OCI-LY7 (cell line): ENCODE results near the gene ALG10B. TPM values are rescaled to one million over a fixed set of nuclear protein-coding genes. Genes with fewer than 3 reads are reported as not detected.
"Not testable (repeated sequence)": the region's sequence is repeated elsewhere in the genome, so short reads cannot be mapped to it uniquely, and the experiment has no call there.

Source experiments
- BruUV-seq: library from RNA; stranded (reverse); fragments of 400-500 nt; replicated peaks from 2 replicates; lab custom pipeline; 2021; lab: Mats Ljungman, UMichigan
- CTCF ChIA-PET: fragments of 300-600 bp; sonication (Branson Sonifier 250); formaldehyde crosslinking; loops from one replicate; lab custom pipeline; 2022; ENCODE audit warnings: antibody characterized with exemption; ENCODE audit not compliant: unreplicated experiment; lab: Charles Lee
- POLR2A ChIA-PET: fragments of 300-600 bp; sonication (Branson Sonifier 250); formaldehyde crosslinking; loops from one replicate; lab custom pipeline; 2022; ENCODE audit warnings: antibody characterized with exemption; lab: Charles Lee
- DNase-seq: peaks from one replicate; pipeline ENCODE4 v3.0.0-alpha.2; 2015; ENCODE audit warnings: low spot score
- H2AFZ ChIP-seq: fragments of 200-600 bp; sonication (generic), shearing (Covaris generic); 2 replicates; pipeline ENCODE4 v1.6.1; 2014; ENCODE audit warnings: mild to moderate bottlenecking, antibody characterized with exemption, low read length, moderate library complexity
- H3K27ac ChIP-seq: fragments of 200-600 bp; sonication (generic); 2 replicates; pipeline ENCODE4 v1.5.1; 2014; ENCODE audit warnings: mixed run types, low read depth, mild to moderate bottlenecking, moderate library complexity, low read length, inconsistent platforms; ENCODE audit not compliant: poor library complexity, severe bottlenecking
- H3K36me3 ChIP-seq: fragments of 200-600 bp; sonication (generic); 2 replicates; pipeline ENCODE4 v1.6.1; 2014; ENCODE audit warnings: mild to moderate bottlenecking, antibody characterized with exemption, low read length, moderate library complexity, mixed read lengths; ENCODE audit not compliant: insufficient read depth
- H3K4me1 ChIP-seq: fragments of 200-600 bp; sonication (generic); 2 replicates; pipeline ENCODE4 v1.5.1; 2014; ENCODE audit warnings: mild to moderate bottlenecking, low read length; ENCODE audit not compliant: insufficient read depth, poor library complexity, severe bottlenecking
- H3K4me2 ChIP-seq: fragments of 200-600 bp; sonication (generic); 2 replicates; pipeline ENCODE4 v1.6.1; 2014; ENCODE audit warnings: mild to moderate bottlenecking, low read length
- H3K4me3 ChIP-seq: fragments of 200-600 bp; sonication (generic); 2 replicates; pipeline ENCODE4 v1.5.1; 2014; ENCODE audit warnings: mild to moderate bottlenecking, low read depth, low read length; ENCODE audit not compliant: poor library complexity, severe bottlenecking
- H3K79me2 ChIP-seq: fragments of 200-600 bp; sonication (generic); 2 replicates; pipeline ENCODE4 v1.6.1; 2016; ENCODE audit warnings: low read depth, mild to moderate bottlenecking, low read length, moderate library complexity, mixed read lengths; ENCODE audit not compliant: insufficient read depth
- H3K9me2 ChIP-seq: fragments of 200-600 bp; sonication (generic); 2 replicates; pipeline ENCODE4 v1.6.1; 2016; ENCODE audit warnings: mild to moderate bottlenecking, low read length, mixed read lengths; ENCODE audit not compliant: insufficient read depth
- H3K9me3 ChIP-seq: fragments of 200-600 bp; sonication (generic); 2 replicates; pipeline ENCODE4 v1.6.1; 2014; ENCODE audit warnings: mild to moderate bottlenecking, mixed run types, low read length, mixed read lengths
- H4K20me1 ChIP-seq: fragments of 200-600 bp; sonication (generic); 2 replicates; pipeline ENCODE4 v1.6.1; 2014; ENCODE audit warnings: mild to moderate bottlenecking, antibody characterized with exemption, low read length, moderate library complexity, mixed read lengths; ENCODE audit not compliant: insufficient read depth
- EZH2phosphoT487 ChIP-seq: fragments of 200-600 bp; sonication (generic); IDR thresholded peaks from 2 replicates; pipeline ENCODE4 v1.6.1; 2018; ENCODE audit warnings: low read depth, borderline replicate concordance, mild to moderate bottlenecking, mixed run types, antibody characterized with exemption, low read length, moderate library complexity, mixed read lengths
- intact Hi-C: fragments of 100-400 bp; cut with micrococcal nuclease; formaldehyde crosslinking; loops from one replicate; pipeline ENCODE4 v1.10.0; 2022; ENCODE audit not compliant: unreplicated experiment
- total RNA-seq, 2 experiments: library from RNA; depleted of rRNA in 1 of 2; stranded (reverse); fragments of >200 nt in 1 of 2; shearing (Covaris generic) in 1 of 2; gene quantifications; 2 replicates each; pipeline ENCODE4 v1.2.3, GENCODE V29; 2014 to 2022
- TF ChIP-seq, protein P1 (sequence below): fragments of 200-600 bp; sonication (generic); conservative IDR thresholded peaks from 2 replicates; pipeline ENCODE4 v1.5.1; 2014; ENCODE audit warnings: mild to moderate bottlenecking, antibody characterized with exemption, low read length, moderate library complexity, mixed read lengths

Gene ALG10B
- total RNA-seq, 2 experiments from 2014 or later = 11.2 to 24.1 TPM

GRCh38 chr12:38350342-38351174 lies 34.0 kb downstream of the ALG10B start:
- Histone ChIP-seq H3K9me2 (no peaks in the 10 kb centered on the region), H3K27ac (no peak overlapping the region), H3K4me3 (no peak overlapping the region), H3K9me3 (no peaks in the 10 kb centered on the region), H4K20me1 (no peaks in the 10 kb centered on the region), H2AFZ (no peak overlapping the region), H3K4me1 (no peaks in the 10 kb centered on the region), H3K79me2 (no peaks in the 10 kb centered on the region), H3K4me2 (no peak overlapping the region), H3K36me3 (no peaks in the 10 kb centered on the region)
- intact Hi-C loops = no loop called here
- POLR2A ChIA-PET = no interaction called here
- TF ChIP-seq EZH2phosphoT487 = no peak
- TF ChIP-seq, protein P1, sequence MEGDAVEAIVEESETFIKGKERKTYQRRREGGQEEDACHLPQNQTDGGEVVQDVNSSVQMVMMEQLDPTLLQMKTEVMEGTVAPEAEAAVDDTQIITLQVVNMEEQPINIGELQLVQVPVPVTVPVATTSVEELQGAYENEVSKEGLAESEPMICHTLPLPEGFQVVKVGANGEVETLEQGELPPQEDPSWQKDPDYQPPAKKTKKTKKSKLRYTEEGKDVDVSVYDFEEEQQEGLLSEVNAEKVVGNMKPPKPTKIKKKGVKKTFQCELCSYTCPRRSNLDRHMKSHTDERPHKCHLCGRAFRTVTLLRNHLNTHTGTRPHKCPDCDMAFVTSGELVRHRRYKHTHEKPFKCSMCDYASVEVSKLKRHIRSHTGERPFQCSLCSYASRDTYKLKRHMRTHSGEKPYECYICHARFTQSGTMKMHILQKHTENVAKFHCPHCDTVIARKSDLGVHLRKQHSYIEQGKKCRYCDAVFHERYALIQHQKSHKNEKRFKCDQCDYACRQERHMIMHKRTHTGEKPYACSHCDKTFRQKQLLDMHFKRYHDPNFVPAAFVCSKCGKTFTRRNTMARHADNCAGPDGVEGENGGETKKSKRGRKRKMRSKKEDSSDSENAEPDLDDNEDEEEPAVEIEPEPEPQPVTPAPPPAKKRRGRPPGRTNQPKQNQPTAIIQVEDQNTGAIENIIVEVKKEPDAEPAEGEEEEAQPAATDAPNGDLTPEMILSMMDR = no peak
- no peak for DNase-seq
- no TSS peak for BruUV-seq
- CTCF ChIA-PET = no interaction called here

DNA sequence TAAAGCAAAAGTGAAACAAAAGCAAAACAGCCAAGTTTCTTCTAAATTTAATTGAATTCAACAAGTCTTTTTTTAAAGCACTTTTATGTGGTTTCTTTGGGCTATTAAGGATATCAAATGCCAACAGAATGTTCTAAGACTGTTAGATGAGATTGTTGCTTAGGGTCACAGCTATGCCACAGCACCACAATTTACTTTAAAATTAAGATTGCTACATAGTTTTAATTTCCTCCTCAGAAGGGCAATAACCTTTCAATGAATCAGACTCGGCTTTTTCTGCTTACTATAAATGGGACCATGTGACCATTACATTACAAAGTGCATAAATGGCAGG lies 34.6 kb downstream of the ALG10B start:
- H3K27ac ChIP-seq, H3K79me2 ChIP-seq, intact Hi-C loops, BruUV-seq, H2AFZ ChIP-seq, H4K20me1 ChIP-seq, DNase-seq, CTCF ChIA-PET, H3K4me2 ChIP-seq, H3K4me3 ChIP-seq, H3K4me1 ChIP-seq, POLR2A ChIA-PET, H3K36me3 ChIP-seq, H3K9me3 ChIP-seq, H3K9me2 ChIP-seq: not testable (repeated sequence)

DNA sequence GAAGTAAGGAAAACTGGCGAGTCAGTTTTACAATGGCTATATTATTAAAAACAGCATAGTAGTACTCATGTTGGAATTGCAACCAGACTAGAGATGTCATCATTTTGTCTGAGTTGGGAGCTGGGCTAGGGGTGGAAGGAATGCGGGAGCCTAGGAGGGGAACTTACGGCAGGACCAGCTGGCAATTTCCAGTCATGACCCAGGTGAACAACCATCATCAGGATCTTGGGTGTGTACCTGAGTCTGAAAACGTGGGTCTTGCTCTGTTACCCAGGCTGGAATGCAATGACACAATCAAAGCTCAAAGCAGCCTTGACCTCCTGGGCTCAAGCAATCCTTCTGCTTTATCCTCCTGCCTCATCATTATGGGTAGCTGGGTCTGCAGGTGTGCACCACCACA lies 50.9 kb downstream of the ALG10B start:
- H4K20me1 ChIP-seq = no peaks in the 10 kb centered on the region
- DNase-seq = no peak
- no peak overlapping the region for H2AFZ ChIP-seq
- no peak for TF ChIP-seq EZH2phosphoT487
- TF ChIP-seq, protein P1 = no peak
- no peaks in the 10 kb centered on the region for H3K9me3 ChIP-seq
- H3K4me1 ChIP-seq = no peaks in the 10 kb centered on the region
- 0 out of 2 replicates have a peak, but pooled peaks cover 5% of the 10 kb centered on the region for H3K9me2 ChIP-seq
- no TSS peak for BruUV-seq
- intact Hi-C loops = no loop called here
- POLR2A ChIA-PET = interaction anchor here (0.7 kb wide), 1 partner anchor 233 kb away, joined by 4 read pairs; no protein-coding TSS in a partner anchor
- CTCF ChIA-PET = no interaction called here
- no peak overlapping the region for H3K4me2 ChIP-seq
- H3K36me3 ChIP-seq = no peaks in the 10 kb centered on the region
- no peaks in the 10 kb centered on the region for H3K79me2 ChIP-seq
- H3K4me3 ChIP-seq = no peak overlapping the region
- H3K27ac ChIP-seq = no peak overlapping the region
